Measurements from ENCODE around the gene COL27A1.

The COL27A1 gene

GRCh38 chr9:114203410-114204140 lies 48.2 kb downstream of the COL27A1 start:
- no peak for TF ChIP-seq POLR2AphosphoS5 (IDR thresholded peaks at IDR 0.05; ENCODE audit: low read depth, low read length)
- TF ChIP-seq TAF1 (IDR thresholded peaks at IDR 0.05; ENCODE audit: borderline replicate concordance, insufficient read depth, low read length): no peak
- TF ChIP-seq SIN3A (IDR thresholded peaks at IDR 0.05; ENCODE audit: borderline replicate concordance, insufficient read depth, low read length): no peak
- no peak for TF ChIP-seq FOXP2 (optimal IDR thresholded peaks at IDR 0.05; ENCODE audit: borderline replicate concordance, extremely low read depth, extremely low read length, insufficient read depth)

DNA sequence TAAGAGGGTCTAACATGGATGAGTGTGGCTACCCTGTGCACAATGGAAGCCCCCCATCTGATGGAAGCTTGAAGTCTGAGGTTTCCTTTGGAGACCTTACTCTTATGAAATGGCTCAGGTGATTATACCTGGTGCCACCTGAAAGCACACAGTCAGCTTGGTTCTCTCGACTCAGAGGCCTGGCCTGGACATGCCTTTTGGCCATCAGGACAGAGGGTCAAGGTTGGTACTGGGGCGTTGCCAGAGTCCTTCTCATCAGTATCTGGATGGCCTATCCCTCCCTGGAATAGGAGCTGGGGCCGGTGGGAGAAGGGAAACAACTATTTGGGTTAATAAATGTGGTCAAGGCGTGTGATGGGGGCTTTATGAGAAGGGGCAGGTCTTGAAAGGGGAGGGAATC lies 48.9 kb downstream of the COL27A1 start:
- no peak for TF ChIP-seq FOXP2 (optimal IDR thresholded peaks at IDR 0.05; ENCODE audit: borderline replicate concordance, extremely low read depth, extremely low read length, insufficient read depth)
- no peak for TF ChIP-seq TAF1 (IDR thresholded peaks at IDR 0.05; ENCODE audit: borderline replicate concordance, insufficient read depth, low read length)
- no peak for TF ChIP-seq REST (IDR thresholded peaks at IDR 0.05; ENCODE audit: insufficient read depth in 1 of 2, low read depth in 2 of 2, low read length in 2 of 2)
- TF ChIP-seq SIN3A (IDR thresholded peaks at IDR 0.05; ENCODE audit: borderline replicate concordance, insufficient read depth, low read length): no peak
- no peak for TF ChIP-seq POLR2AphosphoS5 (IDR thresholded peaks at IDR 0.05; ENCODE audit: low read depth, low read length)

DNA sequence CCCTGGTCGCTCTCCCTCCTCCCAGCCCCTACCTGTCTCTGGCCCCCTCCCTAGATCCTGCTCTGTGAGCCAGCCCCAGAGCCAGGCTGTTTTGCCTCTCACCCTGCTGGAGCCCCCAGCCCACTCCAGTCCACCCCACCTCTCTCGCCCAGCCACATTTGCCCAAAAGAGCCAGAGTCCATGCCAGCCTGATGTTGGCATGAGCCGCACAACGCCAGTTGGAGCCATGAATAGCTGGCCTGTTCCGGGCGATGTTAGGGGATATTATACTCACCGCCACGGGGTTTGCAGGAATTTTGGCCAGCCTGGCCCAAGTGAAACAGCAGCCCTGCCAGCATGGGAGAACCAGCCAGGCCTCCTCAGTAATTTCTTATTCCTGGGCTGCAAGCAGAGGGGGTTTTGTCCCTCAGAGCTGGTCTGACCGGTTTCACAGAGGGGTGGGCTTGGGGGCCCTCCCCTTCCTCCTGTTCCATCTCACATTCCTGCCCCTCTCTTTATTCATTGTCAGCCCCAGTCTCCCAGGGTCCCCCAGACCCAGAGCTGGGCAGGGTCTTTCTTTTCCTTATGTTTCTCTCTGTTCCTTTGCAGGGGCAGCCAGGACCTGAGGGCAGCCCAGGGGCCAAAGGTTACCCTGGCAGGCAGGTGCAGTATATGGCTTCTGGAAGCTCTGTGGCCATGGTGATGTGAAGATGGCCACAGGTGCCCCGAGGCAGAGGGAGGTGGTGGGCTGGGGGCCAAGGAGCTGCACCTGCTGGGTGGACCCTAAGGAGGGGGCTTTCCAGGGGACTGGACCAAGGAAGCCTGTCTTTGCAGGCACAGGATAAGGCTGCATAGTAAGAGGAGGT lies 50.1 kb downstream of the COL27A1 start:
- TF ChIP-seq TAF1 (IDR thresholded peaks at IDR 0.05; ENCODE audit: borderline replicate concordance, insufficient read depth, low read length) (no peak), REST (IDR thresholded peaks at IDR 0.05; ENCODE audit: insufficient read depth in 1 of 2, low read depth in 2 of 2, low read length in 2 of 2) (no peak), SIN3A (IDR thresholded peaks at IDR 0.05; ENCODE audit: borderline replicate concordance, insufficient read depth, low read length) (no peak), POLR2AphosphoS5 (IDR thresholded peaks at IDR 0.05; ENCODE audit: low read depth, low read length) (no peak), FOXP2 (optimal IDR thresholded peaks at IDR 0.05; ENCODE audit: borderline replicate concordance, extremely low read depth, extremely low read length, insufficient read depth) (no peak)

GRCh38 chr9:114206221-114206789 lies 51.0 kb downstream of the COL27A1 start:
- no peak for TF ChIP-seq SIN3A (IDR thresholded peaks at IDR 0.05; ENCODE audit: borderline replicate concordance, insufficient read depth, low read length)
- no peak for TF ChIP-seq FOXP2 (optimal IDR thresholded peaks at IDR 0.05; ENCODE audit: borderline replicate concordance, extremely low read depth, extremely low read length, insufficient read depth)
- no peak for TF ChIP-seq POLR2AphosphoS5 (IDR thresholded peaks at IDR 0.05; ENCODE audit: low read depth, low read length)
- TF ChIP-seq TAF1 (IDR thresholded peaks at IDR 0.05; ENCODE audit: borderline replicate concordance, insufficient read depth, low read length): no peak
- no peak for TF ChIP-seq REST (IDR thresholded peaks at IDR 0.05; ENCODE audit: insufficient read depth in 1 of 2, low read depth in 2 of 2, low read length in 2 of 2)
